ENCODE measurements around the gene FSTL4. TPM values are rescaled to one million over a fixed set of nuclear protein-coding genes. Genes with fewer than 3 reads are reported as not detected.

Gene FSTL4
- total and polyA plus RNA-seq, 2 experiments from 2014 or later = 1.4 to 2.8 TPM

GRCh38 chr5:133423011-133423617 lies 189.2 kb downstream of the FSTL4 start (continued):
- TF ChIP-seq ZNF462 (CRISPR knock-in tag; IDR thresholded peaks at IDR 0.05) (no peak), REST (IDR thresholded peaks at IDR 0.05; ENCODE audit: unreplicated experiment) (no peak), POLR2AphosphoS5 (IDR thresholded peaks at IDR 0.05; ENCODE audit: low read depth) (no peak), NANOG (IDR thresholded peaks at IDR 0.05; ENCODE audit: borderline replicate concordance) (no peak), STAT1 (IDR thresholded peaks at IDR 0.05; ENCODE audit: unreplicated experiment) (no peak), ZNF331 (CRISPR knock-in tag; IDR thresholded peaks at IDR 0.05; ENCODE audit: low read depth) (no peak)
